Right lobe of liver (tissue), 4 donors: ENCODE results near the gene NANS.

ENCODE experiments used
- POLR2A ChIP-seq: fragments of 450-650 bp; IDR thresholded peaks from one replicate; pipeline ENCODE4 v1.6.1; 2017; ENCODE audit warnings: antibody characterized with exemption, mild to moderate bottlenecking
- TF ChIP-seq, protein P1 (sequence below), 4 donors: fragments of 200-600 bp in 3 of 4; fragments of 450-650 bp in 1 of 4; IDR thresholded peaks; one replicate each; pipeline versions ENCODE4 v1.5.1 to v1.8.0; 2016 to 2022; ENCODE audit warnings: antibody characterized with exemption in 4 of 4, mild to moderate bottlenecking in 2 of 4
- donor health status: DM: no; HTN: no; CAD: no.
- donor health status: DM: no; HTN: no; CAD: no.
- donor health status: DM: no; HTN: yes; CAD: no.

DNA sequence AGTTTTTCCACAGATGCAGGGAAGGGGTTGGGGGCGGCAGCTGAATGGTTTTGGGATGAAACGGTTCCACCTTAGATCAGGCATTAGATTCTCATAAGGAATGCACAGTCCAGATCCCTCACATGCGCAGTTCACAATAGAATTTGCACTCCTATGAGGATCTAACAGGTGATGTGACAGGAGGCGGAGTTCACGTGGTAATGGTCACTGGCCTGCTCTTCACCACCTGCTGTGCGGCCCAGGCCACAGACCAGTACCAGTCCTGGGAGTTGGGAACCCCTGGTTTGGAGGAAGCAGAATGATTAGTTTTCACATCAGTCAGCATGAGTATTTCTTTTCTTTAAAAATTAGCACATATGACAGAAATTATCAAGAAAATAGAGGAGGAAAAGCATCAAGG, 47.1 kb upstream of the NANS start:
- TF ChIP-seq, protein P1, sequence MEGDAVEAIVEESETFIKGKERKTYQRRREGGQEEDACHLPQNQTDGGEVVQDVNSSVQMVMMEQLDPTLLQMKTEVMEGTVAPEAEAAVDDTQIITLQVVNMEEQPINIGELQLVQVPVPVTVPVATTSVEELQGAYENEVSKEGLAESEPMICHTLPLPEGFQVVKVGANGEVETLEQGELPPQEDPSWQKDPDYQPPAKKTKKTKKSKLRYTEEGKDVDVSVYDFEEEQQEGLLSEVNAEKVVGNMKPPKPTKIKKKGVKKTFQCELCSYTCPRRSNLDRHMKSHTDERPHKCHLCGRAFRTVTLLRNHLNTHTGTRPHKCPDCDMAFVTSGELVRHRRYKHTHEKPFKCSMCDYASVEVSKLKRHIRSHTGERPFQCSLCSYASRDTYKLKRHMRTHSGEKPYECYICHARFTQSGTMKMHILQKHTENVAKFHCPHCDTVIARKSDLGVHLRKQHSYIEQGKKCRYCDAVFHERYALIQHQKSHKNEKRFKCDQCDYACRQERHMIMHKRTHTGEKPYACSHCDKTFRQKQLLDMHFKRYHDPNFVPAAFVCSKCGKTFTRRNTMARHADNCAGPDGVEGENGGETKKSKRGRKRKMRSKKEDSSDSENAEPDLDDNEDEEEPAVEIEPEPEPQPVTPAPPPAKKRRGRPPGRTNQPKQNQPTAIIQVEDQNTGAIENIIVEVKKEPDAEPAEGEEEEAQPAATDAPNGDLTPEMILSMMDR (IDR thresholded peaks at IDR 0.05) = no peak
- TF ChIP-seq POLR2A = no peak
